ENCODE results near the gene KRTAP5-5. TPM values are rescaled to one million over a fixed set of nuclear protein-coding genes. Genes with fewer than 3 reads are reported as not detected.

Gene KRTAP5-5
- total and polyA plus RNA-seq, 2 of the 8 experiments (the other 6 are each of a cell fraction or from before 2014, with no cell fraction given), result 0.09 TPM; not detected in 1

DNA sequence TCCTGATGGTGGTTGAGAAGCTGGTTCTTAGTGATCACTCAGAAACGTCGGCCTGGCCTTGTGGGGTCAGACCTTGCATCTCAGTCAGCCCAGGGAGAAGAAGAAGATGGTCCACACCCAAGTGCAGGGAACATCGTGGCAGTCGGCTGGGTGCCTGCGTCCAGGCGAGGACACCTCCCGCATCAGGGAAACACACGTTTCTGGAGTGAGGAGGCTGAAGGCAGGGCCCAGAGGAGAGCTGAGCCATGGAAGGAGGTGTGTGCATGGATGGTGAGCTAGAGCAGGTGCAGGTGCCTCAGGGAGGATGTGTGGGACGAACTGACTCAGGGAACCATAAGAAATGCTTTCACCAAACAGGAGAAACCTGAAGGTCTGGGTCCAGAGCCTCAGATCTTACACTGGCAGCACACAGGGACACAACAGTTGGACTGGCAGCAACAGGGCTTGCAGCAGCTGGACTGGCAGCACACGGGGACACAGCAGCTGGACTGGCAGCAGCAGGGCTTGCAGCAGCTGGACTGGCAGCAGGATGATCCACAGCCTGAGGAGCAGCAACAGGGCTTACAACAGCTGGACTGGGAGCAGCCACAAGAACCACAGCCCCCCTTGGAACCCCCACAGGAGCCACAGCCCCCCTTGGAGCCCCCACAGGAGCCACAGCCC is 32.1 kb upstream of the KRTAP5-5 start:
- peak overlapping the region; percentile 20 for H2BK15ac ChIP-seq (ENCODE audit: low read length)
- peak overlapping the region; percentile 4; the same call in 1 of the 2 replicates for H2BK20ac ChIP-seq (ENCODE audit: low read length)
- H4K91ac ChIP-seq (replicated peaks; ENCODE audit: insufficient read length, low read length), result peak overlapping the region; percentile 44
- 81% methylated on average over 10 of the region's 10 CpGs; no CpG with 5 or more reads in 1 of the 2 experiments for WGBS, 2 experiments (ENCODE audit: extremely low coverage in 1 of 2, insufficient coverage in 1 of 2, insufficient read length in 1 of 2, insufficient replicate concordance in 2 of 2, low coverage in 1 of 2, low lambda C conversion rate in 2 of 2, missing lambda C conversion rate in 1 of 2)
- no peaks in the 10 kb centered on the region for H4K20me1 ChIP-seq (replicated peaks in 1 of 2; ENCODE audit: control insufficient read depth in 1 of 2, insufficient read depth in 2 of 2, low read length in 2 of 2)
- peaks cover 2 to 13% (median 5%) of the 10 kb centered on the region in 4 experiments for H3K4me1 ChIP-seq (replicated peaks in 1 of 4; ENCODE audit: control insufficient read depth in 3 of 4, insufficient read depth in 4 of 4, low read length in 3 of 4)
- FAIRE-seq, result no peak
- ChIA-PET CTCF (ENCODE audit: partially characterized antibody) (interaction anchor here (1.3 to 7.7 kb wide), 9 partner anchors 12 to 92 kb away, joined by 3 to 95 read pairs (median 22); partner anchors contain the start of gene KRTAP5-5), POLR2A (ENCODE audit: partially characterized antibody) (interaction anchor here (0.8 to 1.4 kb wide), 2 partner anchors 23 to 36 kb away, joined by 3 to 6 read pairs; no protein-coding TSS in a partner anchor)
- H3K4me3 ChIP-seq (ENCODE audit: extremely low read depth in 1 of 4, insufficient read depth in 2 of 4, low read depth in 3 of 4, low read length in 4 of 4), result no peak overlapping the region
- no peak overlapping the region for H3K14ac ChIP-seq (ENCODE audit: insufficient read length)
- peak overlapping the region; percentile 99; the same call in 1 of the 2 replicates for H2BK12ac ChIP-seq (ENCODE audit: low read depth, low read length)
- H3K56ac ChIP-seq (replicated peaks; ENCODE audit: insufficient read length, low read depth, low read length), result no peak overlapping the region
- H3K79me1 ChIP-seq (ENCODE audit: low read depth, low read length), result no peaks in the 10 kb centered on the region
- TF ChIP-seq SP4 (IDR thresholded peaks at IDR 0.05; ENCODE audit: low read length) (no peak), TAF7 (optimal IDR thresholded peaks at IDR 0.05; ENCODE audit: borderline replicate concordance, low read depth, low read length) (no peak), TCF12 (IDR thresholded peaks at IDR 0.05; ENCODE audit: low read depth, low read length) (no peak), TEAD4 (IDR thresholded peaks at IDR 0.05; ENCODE audit: low read depth, low read length) (no peak), JUN (IDR thresholded peaks at IDR 0.05; ENCODE audit: low read depth, low read length) (no peak), EGR1 (IDR thresholded peaks at IDR 0.05; ENCODE audit: borderline replicate concordance, low read depth, low read length) (no peak)
- peaks cover 0 to 4% of the 10 kb centered on the region in 2 experiments; a peak in 1 of 4 replicates for H3K9me3 ChIP-seq (ENCODE audit: insufficient read depth in 2 of 2, low read depth in 1 of 2, low read length in 1 of 2)
- H2BK120ac ChIP-seq (replicated peaks; ENCODE audit: low read depth, low read length), result peak overlapping the region; percentile 18
- no peak overlapping the region for H2AFZ ChIP-seq (ENCODE audit: low read length)
- no peak overlapping the region for H3K27ac ChIP-seq (ENCODE audit: low read depth, low read length)
- H4K8ac ChIP-seq (ENCODE audit: extremely low read depth, insufficient read depth, low read length), result 0 out of 2 replicates have a peak overlapping the region, but pooled peaks have one; percentile 18
- H3K4ac ChIP-seq (replicated peaks; ENCODE audit: insufficient read length, low read depth, low read length), result no peak overlapping the region
- H3K79me2 ChIP-seq (ENCODE audit: control insufficient read depth in 1 of 2, insufficient read depth in 2 of 2, low read length in 2 of 2), result no peaks in the 10 kb centered on the region
- no peak overlapping the region for H3K4me2 ChIP-seq (ENCODE audit: insufficient read depth in 1 of 2, low read depth in 2 of 2, low read length in 2 of 2)
- H3K23ac ChIP-seq (ENCODE audit: insufficient read length), result no peak overlapping the region
- no peak for DNase-seq (ENCODE audit: low read depth in 1 of 2, low spot score in 2 of 2)
- H3K23me2 ChIP-seq (ENCODE audit: low read depth, low read length), result no peaks in the 10 kb centered on the region
- peaks cover 0 to 4% (median 0%) of the 10 kb centered on the region in 4 experiments; a peak in 1 of 7 replicates for H3K27me3 ChIP-seq (replicated peaks in 1 of 4; ENCODE audit: control insufficient read depth in 3 of 4, extremely low read depth in 1 of 4, insufficient read depth in 3 of 4, low read length in 3 of 4)
- no peak overlapping the region for H2AK5ac ChIP-seq (ENCODE audit: low read depth, low read length)
- H2BK5ac ChIP-seq (ENCODE audit: low read depth, low read length), result no peak overlapping the region; the same call in 1 of the 2 replicates
- no peaks in the 10 kb centered on the region for H3K36me3 ChIP-seq (ENCODE audit: control insufficient read depth in 2 of 4, insufficient read depth in 4 of 4, low read length in 3 of 4)
- H3K9ac ChIP-seq (replicated peaks in 1 of 4; ENCODE audit: extremely low read depth in 1 of 4, low read depth in 3 of 4, low read length in 3 of 4), result no peak overlapping the region
- no peak overlapping the region for H4K5ac ChIP-seq (ENCODE audit: insufficient read length, low read depth, low read length)
- H3K18ac ChIP-seq (ENCODE audit: extremely low read depth, low read length), result peak overlapping the region; percentile 87; the same call in 1 of the 2 replicates
